ENCODE data around the gene CDHR2.

GRCh38 chr5:176528301-176528700, 20.8 kb upstream of the CDHR2 start:
- TF ChIP-seq CTCF (IDR thresholded peaks at IDR 0.05; ENCODE audit: low read length) = no peak
- TF ChIP-seq EZH2phosphoT487 (IDR thresholded peaks at IDR 0.05; ENCODE audit: low read length) = no peak
- TF ChIP-seq EZH2 (optimal IDR thresholded peaks at IDR 0.05; ENCODE audit: low read depth, low read length) = no peak

Measured in MM.1S (cell line).